HCT116 (cell line): ENCODE results near the gene OXT. TPM values are rescaled to one million over a fixed set of nuclear protein-coding genes. Genes with fewer than 3 reads are reported as not detected.

Source experiments
- ATAC-seq: fragments of 200-7000 bp; cut with Tn5 transposase; 2 replicates; pipeline ENCODE4 v1.9.1; 2020; ENCODE audit warnings: mild to moderate bottlenecking, moderate library complexity
- BruUV-seq: library from RNA; stranded (reverse); fragments of 400-500 nt; replicated peaks from 2 replicates; lab custom pipeline; 2021; lab: Mats Ljungman, UMichigan
- CTCF ChIA-PET: fragments of 300-600 bp; sonication (Branson Sonifier 250); formaldehyde crosslinking; loops from one replicate; lab custom pipeline; 2021; ENCODE audit warnings: antibody characterized with exemption; lab: Charles Lee
- POLR2A ChIA-PET: fragments of 300-600, 350-600 bp; sonication (Branson Sonifier 250); formaldehyde crosslinking; loops from one replicate; lab custom pipeline; 2021; ENCODE audit warnings: antibody characterized with exemption; lab: Charles Lee
- RAD21 ChIA-PET, 2 experiments: fragments of 300-600 bp; sonication (Branson Sonifier 250); formaldehyde crosslinking; loops; one replicate each; lab custom pipeline; 2023; ENCODE audit warnings: low total read pairs in 2 of 2; ENCODE audit not compliant: uncharacterized antibody in 2 of 2, unreplicated experiment in 2 of 2, low non-redundant PET in 1 of 2; lab: Charles Lee
- DNase-seq: peaks from one replicate; pipeline ENCODE4 v3.0.0-alpha.2; 2010; ENCODE audit warnings: low read depth, low spot score
- H2AFZ ChIP-seq: fragments of 200-600 bp; shearing (Covaris generic), sonication (generic); 2 replicates; pipeline ENCODE4 v1.6.1; 2017; ENCODE audit warnings: low read depth, mixed run types, mixed read lengths, antibody characterized with exemption, low read length; ENCODE audit not compliant: poor library complexity, severe bottlenecking
- H3K27ac ChIP-seq: 2 replicates; pipeline ENCODE4 v1.5.1; 2012; ENCODE audit warnings: low read depth, low read length
- H3K27me3 ChIP-seq: fragments of 200-600 bp; sonication (generic); 2 replicates; pipeline ENCODE4 v1.6.1; 2016; ENCODE audit warnings: mixed run types, low read length, mixed read lengths; ENCODE audit not compliant: insufficient read depth
- H3K36me3 ChIP-seq, 2 experiments: fragments of 200-500 bp in 1 of 2; fragments of 200-600 bp in 1 of 2; sonication (Bioruptor generic) in 1 of 2; sonication (generic) in 1 of 2; 2 replicates each; pipeline versions ENCODE4 v1.5.1 to v1.6.1; 2014 to 2016; ENCODE audit warnings: low read length in 2 of 2, inconsistent platforms in 1 of 2, mixed read lengths in 1 of 2, mixed run types in 1 of 2; ENCODE audit not compliant: insufficient read depth in 2 of 2, control insufficient read depth in 1 of 2
- H3K4me1 ChIP-seq, 2 experiments: fragments of 200-600 bp in 1 of 2; sonication (generic) in 1 of 2; 2 replicates each; pipeline versions ENCODE4 v1.5.1 to v1.6.1; 2012 to 2017; ENCODE audit warnings: low read length in 2 of 2, inconsistent platforms in 1 of 2, mild to moderate bottlenecking in 1 of 2, mixed read lengths in 1 of 2, mixed run types in 1 of 2, moderate library complexity in 1 of 2; ENCODE audit not compliant: insufficient read depth in 2 of 2, control insufficient read depth in 1 of 2
- H3K4me2 ChIP-seq: fragments of 200-600 bp; sonication (generic); 2 replicates; pipeline ENCODE4 v1.6.1; 2017; ENCODE audit warnings: mixed run types, low read length, mixed read lengths
- H3K4me3 ChIP-seq, 2 experiments: fragments of 200-600 bp in 1 of 2; sonication (generic) in 1 of 2; replicated peaks in 1 of 2; 2 replicates each; pipeline ENCODE4 v1.5.1; 2011 to 2016; ENCODE audit warnings: low read length in 2 of 2, control low read depth in 1 of 2, low read depth in 1 of 2, mild to moderate bottlenecking in 1 of 2, mixed read lengths in 1 of 2, mixed run types in 1 of 2
- H3K79me2 ChIP-seq: fragments of 200-600 bp; sonication (generic); 2 replicates; pipeline ENCODE4 v1.6.1; 2017; ENCODE audit warnings: mild to moderate bottlenecking, mixed run types, low read length, moderate library complexity, mixed read lengths; ENCODE audit not compliant: insufficient read depth
- H3K9ac ChIP-seq: fragments of 200-600 bp; sonication (generic); 2 replicates; pipeline ENCODE4 v1.6.1; 2016; ENCODE audit warnings: low read length, mixed read lengths
- H3K9me2 ChIP-seq: fragments of 200-600 bp; sonication (generic), shearing (Covaris generic); 2 replicates; pipeline ENCODE4 v1.6.1; 2017; ENCODE audit warnings: mixed run types, mild to moderate bottlenecking, moderate library complexity; ENCODE audit not compliant: insufficient read depth
- H3K9me3 ChIP-seq, 2 experiments: fragments of 200-500 bp in 1 of 2; fragments of 200-600 bp in 1 of 2; sonication (Bioruptor generic) in 1 of 2; sonication (generic) in 1 of 2; 2 replicates each; pipeline ENCODE4 v1.6.1; 2014 to 2017; ENCODE audit warnings: low read length in 2 of 2, mixed read lengths in 2 of 2, inconsistent platforms in 1 of 2, low read depth in 1 of 2, mild to moderate bottlenecking in 1 of 2, mixed run types in 1 of 2, moderate library complexity in 1 of 2; ENCODE audit not compliant: control insufficient read depth in 1 of 2, insufficient read depth in 1 of 2
- H4K20me1 ChIP-seq: fragments of 200-600 bp; sonication (generic), shearing (Covaris generic); 2 replicates; pipeline ENCODE4 v1.6.1; 2017; ENCODE audit warnings: mixed run types, mild to moderate bottlenecking, moderate library complexity; ENCODE audit not compliant: insufficient read depth
- CTCF ChIP-seq, 3 experiments: fragments of 200-600 bp in 1 of 3; sonication (generic) in 1 of 3; IDR thresholded peaks in 2 of 3; conservative IDR thresholded peaks in 1 of 3; 2 replicates each; pipeline ENCODE4 v1.5.1; 2012 to 2017; ENCODE audit warnings: low read depth in 2 of 3, low read length in 2 of 3, antibody characterized with exemption in 1 of 3, borderline replicate concordance in 1 of 3, control low read depth in 1 of 3, mild to moderate bottlenecking in 1 of 3, mixed read lengths in 1 of 3, mixed run types in 1 of 3, moderate library complexity in 1 of 3; ENCODE audit not compliant: insufficient read depth in 1 of 3
- SIN3A ChIP-seq: IDR thresholded peaks from 2 replicates; pipeline ENCODE4 v1.6.1; 2012; ENCODE audit warnings: low read depth
- TCF7L2 ChIP-seq: IDR thresholded peaks from 2 replicates; pipeline ENCODE4 v1.7.0; 2011; ENCODE audit warnings: borderline replicate concordance, inconsistent platforms; ENCODE audit not compliant: insufficient read depth, insufficient read length; ENCODE audit errors: extremely low read depth
- intact Hi-C: fragments of 100-400 bp; cut with micrococcal nuclease; formaldehyde crosslinking; loops from 2 replicates; pipeline ENCODE4 v1.10.0; 2022
- total RNA-seq: library from RNA; stranded (reverse); gene quantifications from one replicate; pipeline ENCODE4 v1.2.1, GENCODE V29; 2021; ENCODE audit not compliant: unreplicated experiment

Gene OXT
- total RNA-seq, 1 experiment from 2014 or later, result not detected

- no peak for DNase-seq
- H3K79me2 ChIP-seq, result no peaks in the 10 kb centered on the region
- no peak overlapping the region for H3K27ac ChIP-seq
- H2AFZ ChIP-seq, result no peak overlapping the region
- no peaks in the 10 kb centered on the region for H3K27me3 ChIP-seq
- intact Hi-C loops, result no loop called here
- no peaks in the 10 kb centered on the region for H3K9me3 ChIP-seq
- no peaks in the 10 kb centered on the region for H4K20me1 ChIP-seq
- TF ChIP-seq SIN3A (no peak), CTCF (IDR thresholded peaks at IDR 0.05 in 2 of 3, conservative IDR thresholded peaks at IDR 0.05 in 1 of 3; ENCODE audit: borderline replicate concordance in 1 of 3, insufficient read depth in 1 of 3, low read depth in 2 of 3, low read length in 2 of 3) (no peak)
- no peaks in the 10 kb centered on the region for H3K9me2 ChIP-seq
- CTCF ChIA-PET, result no interaction called here
- no peak overlapping the region for H3K4me2 ChIP-seq
- POLR2A ChIA-PET, result no interaction called here
- RAD21 ChIA-PET, result no interaction called here
- no peaks in the 10 kb centered on the region for H3K4me1 ChIP-seq
- H3K9ac ChIP-seq, result no peak overlapping the region
- H3K36me3 ChIP-seq, result no peaks in the 10 kb centered on the region
- no TSS peak for BruUV-seq
- no peak for ATAC-seq
- H3K4me3 ChIP-seq, result no peak overlapping the region
These were observed 23.6 kb downstream of the OXT start for GRCh38 chr20:3094848-3095629.

- no TSS peak for BruUV-seq
- POLR2A ChIA-PET, result no interaction called here
These were observed 29.1 kb downstream of the OXT start for GRCh38 chr20:3100480-3100879.

More at GRCh38 chr20:3100480-3100879, 29.1 kb downstream of the OXT start:
- no peaks in the 10 kb centered on the region for H4K20me1 ChIP-seq
- H3K4me1 ChIP-seq, result no peaks in the 10 kb centered on the region
- intact Hi-C loops, result no loop called here
- DNase-seq (no peak), ATAC-seq (no peak)
- ChIA-PET CTCF (no interaction called here), RAD21 (no interaction called here)
- H3K79me2 ChIP-seq, result no peaks in the 10 kb centered on the region
- H3K27me3 ChIP-seq, result no peaks in the 10 kb centered on the region
- H2AFZ ChIP-seq, result no peak overlapping the region
- no peaks in the 10 kb centered on the region for H3K9me3 ChIP-seq
- no peaks in the 10 kb centered on the region for H3K9me2 ChIP-seq
- no peak overlapping the region for H3K9ac ChIP-seq
- H3K4me3 ChIP-seq, result no peak overlapping the region
- H3K27ac ChIP-seq, result no peak overlapping the region
- no peak for TF ChIP-seq TCF7L2
- TF ChIP-seq, all 23 proteins: peak for 0
- H3K36me3 ChIP-seq, result no peaks in the 10 kb centered on the region
- H3K4me2 ChIP-seq, result no peak overlapping the region
